ENCODE results near the gene SH2D2A. TPM values are rescaled to one million over a fixed set of nuclear protein-coding genes. Genes with fewer than 3 reads are reported as not detected.

Gene SH2D2A
- total RNA-seq, 2 donors from 2014 or later, result 0.81 to 1.1 TPM

DNA sequence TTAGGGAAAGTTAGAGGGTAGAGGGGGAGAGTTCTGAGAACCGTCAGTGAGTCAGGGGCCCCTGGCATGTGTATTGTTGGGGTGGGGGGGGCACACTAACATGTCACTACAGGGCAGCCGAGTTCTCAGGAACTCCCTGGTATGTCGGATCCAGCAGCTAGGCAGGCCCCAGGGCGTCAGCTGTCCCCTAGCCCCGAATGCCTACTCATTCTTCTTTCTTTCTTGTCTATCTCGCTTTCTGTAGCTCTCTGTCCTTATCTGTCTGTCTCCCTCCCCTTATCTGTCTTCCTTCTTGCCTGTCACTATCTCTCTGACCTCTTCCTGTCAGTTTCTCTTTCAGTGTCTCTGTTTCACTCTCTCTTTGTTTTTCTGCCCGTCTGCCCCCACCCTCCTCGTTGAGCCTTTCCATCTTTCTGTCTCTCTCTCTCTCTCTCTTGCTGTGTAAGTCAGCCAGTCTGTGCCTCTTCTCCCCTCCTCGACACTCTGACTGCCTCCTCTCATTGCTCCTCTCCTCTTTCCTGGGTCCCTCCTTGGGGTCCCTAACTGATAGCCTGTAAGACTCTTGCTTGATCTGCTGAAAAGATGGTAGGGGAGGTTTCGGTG, 46.5 kb upstream of the SH2D2A start:
- Histone ChIP-seq H3K36me3 (no peaks in the 10 kb centered on the region), H3K4me1 (ENCODE audit: control insufficient read depth in 1 of 2, low read depth in 2 of 2) (peaks cover 16 to 27% of the 10 kb centered on the region in 2 donors), H3K4me3 (no peak overlapping the region), H3K27me3 (replicated peaks; ENCODE audit: insufficient read depth) (peaks cover 15% of the 10 kb centered on the region), H3K9me3 (no peaks in the 10 kb centered on the region), H3K27ac (no peak overlapping the region)
- ATAC-seq (ENCODE audit: insufficient number of reproducible peaks, low FRiP score, low read depth), result no peak
- TF ChIP-seq, protein P1, sequence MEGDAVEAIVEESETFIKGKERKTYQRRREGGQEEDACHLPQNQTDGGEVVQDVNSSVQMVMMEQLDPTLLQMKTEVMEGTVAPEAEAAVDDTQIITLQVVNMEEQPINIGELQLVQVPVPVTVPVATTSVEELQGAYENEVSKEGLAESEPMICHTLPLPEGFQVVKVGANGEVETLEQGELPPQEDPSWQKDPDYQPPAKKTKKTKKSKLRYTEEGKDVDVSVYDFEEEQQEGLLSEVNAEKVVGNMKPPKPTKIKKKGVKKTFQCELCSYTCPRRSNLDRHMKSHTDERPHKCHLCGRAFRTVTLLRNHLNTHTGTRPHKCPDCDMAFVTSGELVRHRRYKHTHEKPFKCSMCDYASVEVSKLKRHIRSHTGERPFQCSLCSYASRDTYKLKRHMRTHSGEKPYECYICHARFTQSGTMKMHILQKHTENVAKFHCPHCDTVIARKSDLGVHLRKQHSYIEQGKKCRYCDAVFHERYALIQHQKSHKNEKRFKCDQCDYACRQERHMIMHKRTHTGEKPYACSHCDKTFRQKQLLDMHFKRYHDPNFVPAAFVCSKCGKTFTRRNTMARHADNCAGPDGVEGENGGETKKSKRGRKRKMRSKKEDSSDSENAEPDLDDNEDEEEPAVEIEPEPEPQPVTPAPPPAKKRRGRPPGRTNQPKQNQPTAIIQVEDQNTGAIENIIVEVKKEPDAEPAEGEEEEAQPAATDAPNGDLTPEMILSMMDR (IDR thresholded peaks at IDR 0.05), result no peak
- DNase-seq (ENCODE audit: low spot score), result no peak

DNA sequence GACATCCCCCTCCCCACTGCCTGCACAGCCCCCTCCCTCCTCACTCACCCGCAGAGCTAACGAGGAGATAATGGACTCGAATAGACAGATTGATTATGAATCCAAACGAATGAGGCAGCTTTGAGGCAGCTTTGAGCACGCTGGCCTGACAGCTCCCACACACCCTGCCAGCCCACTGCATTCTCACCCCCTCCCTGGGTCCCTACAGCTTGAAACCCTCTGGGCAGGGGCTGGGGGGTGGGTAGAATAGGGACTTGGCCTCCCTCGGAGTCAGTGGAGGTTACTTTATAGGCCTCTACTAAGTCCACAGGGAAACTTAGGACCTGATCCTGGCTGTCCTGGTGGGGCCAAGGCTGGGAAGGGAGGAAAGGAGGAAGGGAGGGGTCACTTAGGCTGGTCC, 45.9 kb upstream of the SH2D2A start:
- Histone ChIP-seq H3K27ac (no peak overlapping the region), H3K36me3 (no peaks in the 10 kb centered on the region), H3K9me3 (no peaks in the 10 kb centered on the region), H3K4me1 (ENCODE audit: control insufficient read depth in 1 of 2, low read depth in 2 of 2) (peaks cover 16 to 27% of the 10 kb centered on the region in 2 donors), H3K27me3 (replicated peaks; ENCODE audit: insufficient read depth) (peaks cover 15% of the 10 kb centered on the region), H3K4me3 (no peak overlapping the region)
- TF ChIP-seq, protein P1 (IDR thresholded peaks at IDR 0.05), result no peak
- DNase-seq (ENCODE audit: low spot score) (no peak), ATAC-seq (ENCODE audit: insufficient number of reproducible peaks, low FRiP score, low read depth) (no peak)

DNA sequence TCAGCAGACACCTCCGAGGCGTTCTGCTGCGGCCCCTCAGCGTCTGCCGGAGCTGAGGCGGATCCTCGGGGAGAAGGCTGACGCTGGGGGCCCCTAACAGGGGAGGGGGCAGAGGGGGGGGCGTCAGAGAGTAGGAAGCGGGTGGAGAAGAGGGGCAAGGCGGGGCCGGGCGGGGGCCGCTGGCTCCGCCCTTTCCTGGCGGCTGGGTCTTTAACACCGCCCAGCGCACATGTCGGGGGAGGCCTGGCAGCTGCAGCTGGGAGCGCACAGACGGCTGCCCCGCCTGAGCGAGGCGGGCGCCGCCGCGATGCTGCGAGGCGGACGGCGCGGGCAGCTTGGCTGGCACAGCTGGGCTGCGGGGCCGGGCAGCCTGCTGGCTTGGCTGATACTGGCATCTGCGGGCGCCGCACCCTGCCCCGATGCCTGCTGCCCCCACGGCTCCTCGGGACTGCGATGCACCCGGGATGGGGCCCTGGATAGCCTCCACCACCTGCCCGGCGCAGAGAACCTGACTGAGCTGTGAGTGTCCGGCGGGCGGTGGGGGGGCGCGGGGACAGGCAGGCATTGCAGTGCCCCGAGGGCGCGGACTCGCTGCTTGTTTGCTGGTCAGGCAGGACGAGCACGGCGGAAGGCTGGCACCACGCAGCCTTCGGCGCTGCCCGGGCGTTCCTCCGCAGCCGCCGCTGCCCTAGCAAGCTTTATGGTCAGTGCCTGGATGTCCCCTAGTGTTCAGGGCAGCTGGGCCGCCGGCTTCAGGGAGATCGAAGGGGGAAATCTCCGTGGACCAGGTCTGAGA, 44.2 kb upstream of the SH2D2A start, which contains the start of gene NTRK1:
Gene NTRK1 (plus strand): TSS at position 238 of the 796 bp plus-strand sequence. CDS start 70 bp downstream, at position 308.
- no peak within 1 kb of the TSS for H3K27ac ChIP-seq
- no peak for ATAC-seq (ENCODE audit: insufficient number of reproducible peaks, low FRiP score, low read depth)
- no peak for DNase-seq (ENCODE audit: low spot score)
- H3K36me3 ChIP-seq, result no peaks in the 10 kb centered on the region
- H3K9me3 ChIP-seq, result no peaks in the 10 kb centered on the region
- peaks cover 16 to 27% of the 10 kb centered on the region in 2 donors for H3K4me1 ChIP-seq (ENCODE audit: control insufficient read depth in 1 of 2, low read depth in 2 of 2)
- peak within 1 kb of the TSS; percentile 64 for H3K4me3 ChIP-seq
- H3K27me3 ChIP-seq (replicated peaks; ENCODE audit: insufficient read depth), result peaks cover 15% of the 10 kb centered on the region
- TF ChIP-seq, protein P1 (IDR thresholded peaks at IDR 0.05), result no peak

DNA sequence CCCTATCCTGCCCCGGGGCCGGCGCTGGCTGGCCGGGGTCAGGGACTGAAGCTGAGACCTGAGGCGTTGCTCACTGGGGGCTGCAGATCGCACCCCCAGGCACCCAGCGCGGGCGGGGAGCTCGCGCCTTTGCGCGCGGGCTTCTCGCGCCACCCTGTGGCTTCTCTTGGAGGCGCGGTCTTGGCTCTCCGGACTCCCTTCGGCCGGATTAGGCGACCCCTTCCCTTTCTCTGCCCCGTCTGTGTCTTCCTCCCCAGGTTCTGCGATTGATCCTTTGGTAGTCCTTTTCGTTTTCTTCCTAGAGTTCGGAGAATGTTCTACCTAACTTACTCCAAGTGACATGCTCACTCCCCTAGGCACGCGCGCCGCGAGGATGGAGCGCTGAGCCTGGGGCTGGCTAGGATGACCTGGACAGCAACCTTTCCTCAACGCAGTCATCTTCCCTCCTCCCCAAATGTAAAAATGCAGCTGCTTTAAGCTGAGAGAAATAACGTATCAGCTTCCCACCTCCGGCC, 43.5 kb upstream of the SH2D2A start:
- H3K36me3 ChIP-seq, result no peaks in the 10 kb centered on the region
- DNase-seq (ENCODE audit: low spot score) (no peak), ATAC-seq (ENCODE audit: insufficient number of reproducible peaks, low FRiP score, low read depth) (no peak)
- peaks cover 16 to 27% of the 10 kb centered on the region in 2 donors for H3K4me1 ChIP-seq (ENCODE audit: control insufficient read depth in 1 of 2, low read depth in 2 of 2)
- no peak overlapping the region for H3K27ac ChIP-seq
- H3K4me3 ChIP-seq, result peak overlapping the region; percentile 64
- H3K27me3 ChIP-seq (replicated peaks; ENCODE audit: insufficient read depth), result peaks cover 15% of the 10 kb centered on the region
- TF ChIP-seq, protein P1 (IDR thresholded peaks at IDR 0.05), result peak; percentile 57
- H3K9me3 ChIP-seq, result no peaks in the 10 kb centered on the region

DNA sequence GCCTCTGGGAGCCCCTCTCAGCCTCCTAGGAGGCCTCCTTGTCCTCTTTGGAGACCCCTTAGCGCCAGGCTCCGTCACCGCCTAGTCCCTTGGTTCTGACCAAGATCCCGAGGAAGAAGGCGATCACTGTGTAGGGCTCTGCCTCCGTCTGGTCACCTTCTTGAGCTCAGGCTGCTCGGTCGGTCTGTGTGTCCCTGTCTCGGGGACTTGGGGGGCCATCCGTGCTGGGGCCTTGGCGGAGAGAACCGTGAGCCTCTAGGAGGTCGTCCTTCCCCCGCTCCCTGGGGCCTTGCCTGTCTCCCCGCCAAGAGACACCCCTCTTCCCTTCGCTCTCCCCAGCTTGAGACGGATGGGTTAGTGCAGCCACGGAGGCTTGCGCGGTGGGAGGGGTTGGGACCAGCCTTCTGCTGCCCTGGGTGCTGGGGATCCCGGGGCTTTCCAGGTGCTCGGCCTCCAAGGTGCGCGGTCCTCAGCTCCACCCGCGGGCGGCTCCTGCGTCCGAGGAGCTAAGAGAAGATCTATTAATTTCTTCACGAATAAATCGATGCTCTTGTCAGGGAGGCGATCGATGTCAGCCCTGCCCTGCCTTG, 43.0 kb upstream of the SH2D2A start:
- H3K4me3 ChIP-seq, result peak overlapping the region; percentile 64
- no peaks in the 10 kb centered on the region for H3K36me3 ChIP-seq
- peaks cover 16 to 27% of the 10 kb centered on the region in 2 donors for H3K4me1 ChIP-seq (ENCODE audit: control insufficient read depth in 1 of 2, low read depth in 2 of 2)
- ATAC-seq (ENCODE audit: insufficient number of reproducible peaks, low FRiP score, low read depth) (no peak), DNase-seq (ENCODE audit: low spot score) (no peak)
- TF ChIP-seq, protein P1 (IDR thresholded peaks at IDR 0.05), result no peak
- no peaks in the 10 kb centered on the region for H3K9me3 ChIP-seq
- H3K27me3 ChIP-seq (replicated peaks; ENCODE audit: insufficient read depth), result peaks cover 15% of the 10 kb centered on the region
- H3K27ac ChIP-seq, result no peak overlapping the region

Measured in thoracic aorta (tissue), 2 donors.